ENCODE results near the gene JMJD7. TPM values are rescaled to one million over a fixed set of nuclear protein-coding genes. Genes with fewer than 3 reads are reported as not detected.

JMJD7 gene
- total RNA-seq, 1 donor from 2014 or later = 16.7 TPM

DNA sequence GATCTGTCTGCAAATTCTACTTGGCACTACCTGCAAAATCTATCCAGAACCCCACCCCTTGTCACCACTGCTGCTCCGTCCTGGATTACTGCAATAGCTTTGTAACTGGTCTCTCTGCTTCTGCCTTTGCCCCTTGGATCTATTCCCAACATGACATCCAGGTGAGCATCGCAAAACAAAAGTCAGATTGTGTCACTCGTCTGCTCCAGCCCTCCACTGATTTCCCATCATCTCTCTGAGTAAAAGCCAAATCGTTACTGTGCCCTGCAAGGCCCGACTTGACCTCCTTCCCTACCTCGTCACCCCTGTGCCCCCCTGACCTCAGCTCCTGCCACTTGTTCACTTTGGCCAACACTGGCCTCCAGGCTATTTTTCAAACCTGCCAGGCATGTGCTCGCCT lies 56.6 kb downstream of the JMJD7 start:
- no peak for DNase-seq

DNA sequence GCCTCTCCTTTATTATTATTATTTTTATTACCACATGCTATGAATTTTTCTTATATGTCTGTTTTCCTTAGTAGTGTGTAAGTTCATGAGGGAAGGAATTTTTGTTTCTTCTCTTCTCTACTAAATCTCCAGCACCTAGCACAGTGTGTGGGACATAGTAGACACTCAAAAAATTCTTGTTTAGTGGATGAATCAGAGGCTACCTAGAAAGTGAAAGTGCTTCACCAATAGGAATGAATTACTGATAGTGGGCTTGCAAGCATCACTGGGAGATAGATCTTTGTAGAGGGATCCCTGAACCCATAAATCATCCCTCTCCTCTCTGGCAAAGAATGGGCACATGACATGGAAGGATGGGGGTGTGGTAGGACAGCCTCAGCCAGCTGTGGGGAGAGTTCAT lies 57.4 kb downstream of the JMJD7 start:
- DNase-seq = no peak

DNA sequence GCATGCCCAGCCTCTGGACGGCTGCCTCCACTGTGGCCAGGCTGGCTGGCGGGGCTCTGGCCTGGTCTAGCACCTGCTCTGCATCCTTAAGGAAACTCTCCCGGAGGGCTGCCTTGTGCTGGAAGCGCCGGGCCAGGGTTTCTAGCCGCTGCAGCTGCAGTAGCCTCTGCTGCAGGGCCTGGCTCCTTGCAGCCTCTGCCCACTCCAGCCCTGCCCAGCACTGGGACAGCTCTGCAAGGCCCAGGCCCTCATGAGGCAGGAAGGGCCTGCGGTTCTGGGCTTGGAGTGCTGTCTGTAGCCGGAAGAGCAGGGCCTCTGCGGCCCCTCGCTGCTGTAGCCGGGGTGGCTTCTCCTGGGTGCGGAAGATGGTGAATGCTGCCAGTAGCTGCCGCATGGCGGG lies 57.9 kb downstream of the JMJD7 start:
- DNase-seq = no peak

DNA sequence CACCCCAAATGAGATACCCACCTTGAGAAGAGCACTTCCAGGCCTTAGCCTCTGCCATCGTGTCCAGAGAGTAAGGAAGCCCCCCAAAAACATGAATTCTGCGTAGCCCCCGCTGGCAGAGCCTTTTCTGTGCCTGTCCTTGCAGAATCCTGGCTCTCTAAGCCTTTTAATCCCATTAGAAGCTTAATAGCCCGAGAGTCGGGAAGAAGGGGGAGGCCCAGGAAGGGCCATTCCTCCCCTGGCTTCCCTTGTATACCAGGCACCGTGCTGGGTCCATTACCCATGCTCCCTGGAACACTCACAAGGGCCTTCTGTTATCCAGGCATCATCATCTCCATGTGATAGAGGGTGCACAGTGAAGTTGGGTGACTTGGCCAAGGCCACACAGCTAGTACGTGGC lies 58.8 kb downstream of the JMJD7 start:
- no peak for DNase-seq

DNA sequence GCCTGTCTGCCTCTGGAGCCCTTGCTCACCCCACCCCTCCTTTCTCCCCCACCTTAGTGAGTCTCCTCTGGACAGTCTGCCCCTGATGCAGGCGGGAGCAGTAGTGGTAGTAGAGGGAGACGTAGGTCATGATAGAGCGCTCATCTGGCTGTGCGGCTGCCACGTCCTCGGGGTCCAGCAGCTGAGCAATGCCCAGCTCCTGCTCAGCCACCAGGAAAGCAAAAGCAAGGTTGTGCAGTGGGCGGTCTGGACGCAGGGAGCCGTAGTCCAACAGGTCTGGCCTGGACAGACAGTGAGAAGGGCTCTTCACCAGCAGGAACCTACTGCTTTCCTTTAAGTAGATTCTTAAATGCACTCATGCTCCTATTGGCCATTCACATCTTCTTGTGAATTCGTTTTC lies 59.3 kb downstream of the JMJD7 start:
- no peak for DNase-seq

Small RNAs within 50 kb of the gene (small RNA-seq; reads per million reads assigned to genes)
- gene JMJD7-PLA2G4B (ENCODE audit: low replicate concordance) = not detected
- not detected for gene MIR4310 (ENCODE audit: low replicate concordance)
- not detected for gene RNA5SP393 (ENCODE audit: low replicate concordance)

Other genes starting within 250 kb of the JMJD7 start
- gene MGA, start 167.7 kb upstream of the JMJD7 start, total RNA-seq = 118 TPM
- gene MAPKBP1, start 53.6 kb upstream of the JMJD7 start, total RNA-seq = 22.8 TPM
- 10.7 TPM for gene PLA2G4B, start 10.8 kb downstream of the JMJD7 start, total RNA-seq
- gene SPTBN5, start 66.0 kb downstream of the JMJD7 start, total RNA-seq = 2.2 TPM
- gene EHD4, start 144.5 kb downstream of the JMJD7 start, total RNA-seq = 39.1 TPM
- 1.9 TPM for gene PLA2G4E, start 192.9 kb downstream of the JMJD7 start, total RNA-seq